ENCODE data around the gene FLACC1.
A peak's percentile ranks its signal among the peaks of the same experiment; 100 is the strongest.
"Not testable (repeated sequence)": the region's sequence is repeated elsewhere in the genome, so short reads cannot be mapped to it uniquely, and the experiment has no call there.

The FLACC1 gene

DNA sequence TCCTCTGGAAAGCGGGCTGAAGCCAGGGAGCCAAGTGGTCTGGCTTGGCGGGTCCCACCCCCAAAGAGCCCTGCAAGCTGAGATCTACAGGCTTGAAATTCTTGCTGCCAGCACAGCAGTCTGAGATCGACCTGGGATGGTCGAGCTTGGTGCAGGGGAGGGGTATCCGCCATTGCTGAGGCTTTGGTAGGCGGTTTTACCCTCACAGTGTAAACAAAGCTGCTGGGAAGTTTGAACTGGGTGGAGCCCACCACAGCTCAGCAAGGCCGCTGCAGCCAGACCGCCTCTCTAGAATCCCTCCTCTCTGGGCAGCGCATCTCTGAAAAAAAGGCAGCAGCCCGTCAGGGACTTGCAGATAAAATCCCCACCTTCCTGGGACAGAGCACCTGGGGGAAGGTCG lies 12.6 kb upstream of the FLACC1 start:
- no peaks in the 10 kb centered on the region for H3K36me3 ChIP-seq
- no peaks in the 10 kb centered on the region for H3K27me3 ChIP-seq
- H3K9me3 ChIP-seq = no peaks in the 10 kb centered on the region
- TF ChIP-seq, protein P1, sequence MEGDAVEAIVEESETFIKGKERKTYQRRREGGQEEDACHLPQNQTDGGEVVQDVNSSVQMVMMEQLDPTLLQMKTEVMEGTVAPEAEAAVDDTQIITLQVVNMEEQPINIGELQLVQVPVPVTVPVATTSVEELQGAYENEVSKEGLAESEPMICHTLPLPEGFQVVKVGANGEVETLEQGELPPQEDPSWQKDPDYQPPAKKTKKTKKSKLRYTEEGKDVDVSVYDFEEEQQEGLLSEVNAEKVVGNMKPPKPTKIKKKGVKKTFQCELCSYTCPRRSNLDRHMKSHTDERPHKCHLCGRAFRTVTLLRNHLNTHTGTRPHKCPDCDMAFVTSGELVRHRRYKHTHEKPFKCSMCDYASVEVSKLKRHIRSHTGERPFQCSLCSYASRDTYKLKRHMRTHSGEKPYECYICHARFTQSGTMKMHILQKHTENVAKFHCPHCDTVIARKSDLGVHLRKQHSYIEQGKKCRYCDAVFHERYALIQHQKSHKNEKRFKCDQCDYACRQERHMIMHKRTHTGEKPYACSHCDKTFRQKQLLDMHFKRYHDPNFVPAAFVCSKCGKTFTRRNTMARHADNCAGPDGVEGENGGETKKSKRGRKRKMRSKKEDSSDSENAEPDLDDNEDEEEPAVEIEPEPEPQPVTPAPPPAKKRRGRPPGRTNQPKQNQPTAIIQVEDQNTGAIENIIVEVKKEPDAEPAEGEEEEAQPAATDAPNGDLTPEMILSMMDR (IDR thresholded peaks at IDR 0.05) = no peak
- H3K4me1 ChIP-seq (ENCODE audit: control insufficient read depth in 1 of 2, insufficient read depth in 1 of 2, low read depth in 1 of 2, low read length in 1 of 2) = no peaks in the 10 kb centered on the region
- no peak overlapping the region for H3K4me3 ChIP-seq (ENCODE audit: low read depth in 1 of 2, low read length in 1 of 2)
- no peak overlapping the region for H3K27ac ChIP-seq

GRCh38 chr2:201369318-201369717 lies 12.2 kb upstream of the FLACC1 start:
- not testable (repeated sequence) for H3K4me1 ChIP-seq (ENCODE audit: control insufficient read depth in 1 of 2, insufficient read depth in 1 of 2, low read depth in 1 of 2, low read length in 1 of 2); H3K36me3 ChIP-seq; H3K9me3 ChIP-seq; H3K27me3 ChIP-seq; H3K4me3 ChIP-seq (ENCODE audit: low read depth in 1 of 2, low read length in 1 of 2); H3K27ac ChIP-seq

- TF ChIP-seq, protein P1 (IDR thresholded peaks at IDR 0.05) = no peak
Observed at GRCh38 chr2:201366146-201366545, 9.0 kb upstream of the FLACC1 start.

DNA sequence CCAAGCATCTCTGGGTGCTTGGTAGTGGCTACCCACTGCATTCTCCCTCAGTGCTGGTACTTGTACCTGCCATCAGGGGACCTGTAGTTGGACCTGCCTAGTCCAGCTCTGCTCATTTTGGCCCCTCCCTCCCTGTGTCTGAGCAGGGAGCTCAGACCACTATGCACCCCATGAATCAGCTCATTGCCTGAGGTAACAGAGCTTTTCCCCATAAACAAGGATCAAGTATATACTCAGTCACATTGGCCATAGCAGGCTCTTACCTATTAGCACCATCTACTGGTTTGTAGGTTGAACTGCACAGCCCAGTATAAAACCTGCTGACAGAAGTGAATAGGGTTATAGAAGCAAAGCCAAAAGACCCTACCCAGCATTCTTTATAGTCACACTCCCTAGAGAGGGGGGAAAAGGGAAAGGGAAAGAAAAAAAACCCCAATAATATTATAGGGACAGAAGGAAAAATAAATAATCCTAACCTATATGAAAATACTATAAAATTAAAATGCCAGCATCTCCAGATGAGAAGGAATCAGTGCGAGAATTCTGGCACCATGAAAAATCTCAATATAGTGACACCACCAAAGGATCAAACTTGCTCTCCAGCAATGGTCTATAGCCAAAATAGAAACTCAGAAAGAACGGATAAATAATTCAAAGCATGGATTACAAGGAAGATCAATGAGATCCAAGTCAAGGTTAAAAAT lies 6.9 kb upstream of the FLACC1 start:
- TF ChIP-seq, protein P1 (IDR thresholded peaks at IDR 0.05) = peak; percentile 91
- Histone ChIP-seq H3K27ac (no peak overlapping the region), H3K4me1 (ENCODE audit: control insufficient read depth in 1 of 2, insufficient read depth in 1 of 2, low read depth in 1 of 2, low read length in 1 of 2) (no peaks in the 10 kb centered on the region), H3K9me3 (no peaks in the 10 kb centered on the region), H3K4me3 (ENCODE audit: low read depth in 1 of 2, low read length in 1 of 2) (no peak overlapping the region), H3K27me3 (no peaks in the 10 kb centered on the region), H3K36me3 (no peaks in the 10 kb centered on the region)

More at GRCh38 chr2:201366146-201366545, 9.0 kb upstream of the FLACC1 start:
- H3K9me3 ChIP-seq = no peaks in the 10 kb centered on the region
- H3K36me3 ChIP-seq = no peaks in the 10 kb centered on the region
- H3K27me3 ChIP-seq = no peaks in the 10 kb centered on the region
- no peak overlapping the region for H3K4me3 ChIP-seq (ENCODE audit: low read depth in 1 of 2, low read length in 1 of 2)
- no peak overlapping the region for H3K27ac ChIP-seq
- H3K4me1 ChIP-seq (ENCODE audit: control insufficient read depth in 1 of 2, insufficient read depth in 1 of 2, low read depth in 1 of 2, low read length in 1 of 2) = no peaks in the 10 kb centered on the region

- Histone ChIP-seq H3K9me3 (no peaks in the 10 kb centered on the region), H3K36me3 (no peaks in the 10 kb centered on the region), H3K4me3 (ENCODE audit: low read depth in 1 of 2, low read length in 1 of 2) (no peak overlapping the region), H3K4me1 (ENCODE audit: control insufficient read depth in 1 of 2, insufficient read depth in 1 of 2, low read depth in 1 of 2, low read length in 1 of 2) (no peaks in the 10 kb centered on the region), H3K27me3 (no peaks in the 10 kb centered on the region), H3K27ac (no peak overlapping the region)
- TF ChIP-seq, protein P1 (IDR thresholded peaks at IDR 0.05) = no peak
Observed at GRCh38 chr2:201362396-201362795, 5.3 kb upstream of the FLACC1 start.

DNA sequence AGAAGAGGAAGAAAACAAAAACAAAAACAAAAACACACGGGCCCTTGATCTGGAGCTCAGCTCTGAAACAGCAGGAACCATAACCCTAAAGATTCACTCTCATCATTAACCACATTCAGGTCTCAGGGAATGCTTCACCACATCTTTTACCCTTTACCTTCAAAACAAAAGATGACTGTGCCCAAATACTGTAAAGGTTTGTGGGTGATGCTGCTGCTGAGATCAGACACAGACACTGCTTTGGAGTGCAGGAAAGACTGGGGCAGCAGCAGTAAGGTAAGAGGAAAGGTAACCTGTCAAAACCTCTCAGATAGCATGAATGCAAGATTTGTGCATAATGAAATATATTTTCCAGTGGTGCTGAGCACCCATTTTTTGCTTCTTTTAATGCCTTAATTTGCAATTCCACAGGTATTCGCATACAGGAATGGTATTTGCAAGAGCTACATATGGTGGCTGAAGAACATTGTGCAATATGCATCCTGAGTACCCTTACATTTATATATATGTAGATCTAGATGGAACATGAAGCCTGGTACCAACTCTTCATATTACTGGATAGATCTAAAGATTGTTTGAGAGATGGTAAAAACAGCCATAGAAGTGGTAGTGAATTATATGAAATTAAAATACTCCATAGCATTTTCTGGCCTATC lies 4.1 kb upstream of the FLACC1 start:
- H3K9me3 ChIP-seq = no peaks in the 10 kb centered on the region
- no peaks in the 10 kb centered on the region for H3K4me1 ChIP-seq (ENCODE audit: control insufficient read depth in 1 of 2, insufficient read depth in 1 of 2, low read depth in 1 of 2, low read length in 1 of 2)
- H3K27me3 ChIP-seq = no peaks in the 10 kb centered on the region
- H3K4me3 ChIP-seq (ENCODE audit: low read depth in 1 of 2, low read length in 1 of 2) = no peak overlapping the region
- H3K36me3 ChIP-seq = no peaks in the 10 kb centered on the region
- TF ChIP-seq, protein P1 (IDR thresholded peaks at IDR 0.05) = no peak
- H3K27ac ChIP-seq = no peak overlapping the region

Measured in neutrophil (primary cell).